GM18870 (cell line): ENCODE measurements around the gene BIRC7.

Experiments used
- ATAC-seq: cut with Tn5 transposase; IDR thresholded peaks from one replicate; pipeline ENCODE4 v1.9.1; 2021; ENCODE audit warnings: moderate library complexity; ENCODE audit not compliant: unreplicated experiment

Gene BIRC7

DNA sequence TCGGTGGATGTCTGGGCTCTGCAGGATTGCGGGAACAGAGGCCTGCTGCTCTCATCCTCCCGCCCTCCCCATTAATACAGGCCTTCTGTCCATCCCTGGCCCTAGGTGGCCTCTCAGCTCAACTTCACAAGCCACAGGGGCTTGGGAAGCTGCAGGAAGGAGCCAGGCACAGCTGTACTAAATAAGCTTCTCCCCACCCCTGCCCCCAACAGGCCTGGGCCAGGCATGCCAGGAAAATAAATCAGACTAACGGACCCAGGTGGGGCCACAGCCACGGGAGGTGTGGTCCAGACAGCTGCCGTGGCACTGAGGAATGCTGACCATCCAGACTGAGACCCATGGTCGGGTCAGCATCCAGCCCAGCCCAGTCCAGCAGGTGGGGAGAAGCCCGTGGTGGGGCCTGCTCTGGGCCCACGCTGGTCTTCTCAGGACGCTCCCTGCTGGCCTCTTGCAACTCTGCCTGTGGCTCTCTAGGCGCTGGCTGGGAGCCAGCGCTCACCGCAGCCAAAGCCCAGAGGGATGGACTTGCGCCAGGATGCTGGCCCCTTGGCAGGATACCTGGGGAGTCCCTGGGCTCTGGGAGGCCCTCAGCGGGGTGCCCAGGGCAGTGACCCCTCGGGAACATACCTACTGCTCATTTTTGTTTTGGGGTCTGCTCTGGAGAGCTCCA is 11.2 kb upstream of the BIRC7 start:
- ATAC-seq = no peak

GRCh38 chr20:63225082-63225454 is 10.6 kb upstream of the BIRC7 start:
- ATAC-seq = no peak

- no peak for ATAC-seq
Measured at GRCh38 chr20:63226042-63226943, 9.4 kb upstream of the BIRC7 start.

DNA sequence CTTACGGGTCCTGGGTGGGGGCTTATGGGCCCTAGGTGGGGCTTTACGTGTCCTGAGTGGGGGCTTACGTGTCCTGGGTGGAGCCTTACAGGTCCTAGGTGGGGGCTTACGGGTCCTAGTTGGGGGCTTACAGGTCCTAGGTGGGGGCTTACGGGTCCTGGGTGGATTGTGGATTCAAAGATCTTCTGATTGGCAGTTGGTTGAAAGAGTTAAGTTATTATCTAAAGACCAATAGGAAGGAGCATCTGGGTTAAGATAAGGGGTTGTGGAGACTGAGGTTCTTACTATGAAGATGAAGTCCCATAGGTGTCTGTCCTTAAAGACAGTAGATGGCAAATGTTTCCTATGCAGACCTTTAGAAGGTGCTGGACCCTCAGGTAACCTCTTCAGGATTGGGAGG is 8.4 kb upstream of the BIRC7 start:
- ATAC-seq = no peak

DNA sequence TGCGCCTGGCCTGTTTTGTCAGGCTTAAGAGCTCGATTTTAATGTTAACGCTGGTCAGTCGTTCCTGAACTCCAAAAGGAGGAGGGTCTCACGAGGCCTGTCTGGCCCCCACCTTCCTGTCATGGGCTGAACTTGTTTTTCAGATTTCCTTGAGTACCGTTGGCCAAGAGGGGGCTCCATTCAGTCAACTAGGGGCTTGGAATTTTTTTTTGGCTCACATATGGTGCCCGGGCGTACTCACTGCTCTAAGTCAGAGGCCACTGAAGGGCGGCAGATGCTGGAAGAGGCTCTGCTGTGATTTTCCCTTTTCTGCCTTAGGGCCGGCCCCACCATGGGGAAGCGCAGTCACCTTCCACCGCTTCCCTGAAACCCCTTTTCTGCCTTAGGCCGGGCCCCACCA is 6.9 kb upstream of the BIRC7 start:
- no peak for ATAC-seq

DNA sequence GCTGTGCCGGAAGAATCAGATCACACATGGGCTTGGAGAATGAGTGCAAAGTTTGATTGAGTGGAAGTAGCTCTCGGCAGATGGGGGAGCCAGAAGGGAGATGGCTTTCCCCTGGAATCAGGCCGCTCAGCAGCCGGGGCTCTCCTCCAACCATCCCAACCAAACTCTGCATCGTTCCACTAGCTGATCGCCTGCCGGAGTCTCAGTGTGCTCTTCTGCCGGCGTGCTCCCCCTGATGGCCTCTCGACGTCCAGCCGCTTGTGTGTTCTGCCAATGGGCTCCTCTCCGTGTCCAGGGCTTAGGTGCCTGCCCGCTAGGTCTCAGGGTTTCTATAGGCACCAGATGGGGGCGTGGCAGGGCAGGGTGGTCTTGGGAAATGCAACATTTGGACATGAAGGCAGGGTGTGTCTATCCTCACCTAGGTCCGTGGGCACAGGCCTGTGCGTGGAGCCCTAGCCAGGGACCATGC is 4.9 kb upstream of the BIRC7 start:
- no peak for ATAC-seq

GRCh38 chr20:63232235-63233060 is 3.3 kb upstream of the BIRC7 start:
- ATAC-seq = no peak

GRCh38 chr20:63233061-63233344 is 2.7 kb upstream of the BIRC7 start:
- ATAC-seq = no peak

DNA sequence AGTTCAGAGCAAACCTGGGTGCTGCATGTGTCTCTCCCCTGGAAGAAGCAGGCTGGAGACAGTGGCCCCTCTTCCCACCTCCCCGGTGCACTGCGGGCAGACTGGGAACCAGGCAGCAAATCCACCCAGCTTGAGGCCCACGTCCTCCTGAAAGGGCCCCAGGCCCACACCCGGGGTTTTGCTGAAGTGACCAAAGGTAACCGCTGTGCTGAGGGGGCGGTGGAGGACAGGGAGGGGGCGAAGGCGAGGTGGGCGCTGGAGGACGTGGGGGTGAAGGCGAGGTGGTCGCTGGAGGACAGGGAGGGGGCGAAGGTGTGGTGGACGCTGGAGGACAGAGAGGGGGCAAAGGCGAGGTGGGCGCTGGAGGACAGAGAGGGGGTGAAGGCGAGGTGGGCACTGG is 1.8 kb upstream of the BIRC7 start:
- ATAC-seq = no peak

DNA sequence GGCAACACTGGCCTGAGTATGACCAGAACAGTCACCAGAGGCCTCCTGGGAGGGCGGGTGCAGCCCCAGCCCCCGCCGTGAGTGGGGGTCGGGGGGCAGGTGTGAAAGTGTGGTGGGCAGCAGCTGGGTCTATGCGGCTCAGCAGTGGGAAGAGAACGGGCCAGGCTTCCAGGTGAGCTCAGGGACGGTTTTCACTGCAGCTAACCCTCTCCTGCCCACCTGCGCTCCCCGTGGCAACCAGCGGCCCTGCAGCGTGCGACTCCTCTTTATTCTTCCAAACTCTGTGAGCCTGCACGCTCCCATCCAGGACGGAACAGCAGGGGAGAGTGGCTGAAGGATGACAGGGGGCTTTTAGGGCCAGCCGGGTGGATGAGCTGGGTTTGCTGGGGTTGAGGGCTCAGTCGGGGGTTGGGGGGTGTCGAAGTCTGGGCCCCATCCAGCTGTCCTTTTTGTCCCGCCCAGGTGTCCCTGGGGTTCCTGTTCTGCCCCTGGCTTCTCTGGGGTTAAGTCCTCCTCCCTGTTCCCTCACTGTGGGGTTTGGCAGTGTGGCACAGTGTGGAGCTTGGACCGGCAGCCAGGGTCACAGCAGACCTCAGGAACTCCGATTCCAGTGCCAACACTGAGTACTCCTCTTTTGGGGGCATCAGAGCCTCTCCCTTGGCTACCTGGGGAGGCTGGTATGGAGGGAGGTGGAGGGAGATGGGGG is 859 bp upstream of the BIRC7 start:
- ATAC-seq = no peak

DNA sequence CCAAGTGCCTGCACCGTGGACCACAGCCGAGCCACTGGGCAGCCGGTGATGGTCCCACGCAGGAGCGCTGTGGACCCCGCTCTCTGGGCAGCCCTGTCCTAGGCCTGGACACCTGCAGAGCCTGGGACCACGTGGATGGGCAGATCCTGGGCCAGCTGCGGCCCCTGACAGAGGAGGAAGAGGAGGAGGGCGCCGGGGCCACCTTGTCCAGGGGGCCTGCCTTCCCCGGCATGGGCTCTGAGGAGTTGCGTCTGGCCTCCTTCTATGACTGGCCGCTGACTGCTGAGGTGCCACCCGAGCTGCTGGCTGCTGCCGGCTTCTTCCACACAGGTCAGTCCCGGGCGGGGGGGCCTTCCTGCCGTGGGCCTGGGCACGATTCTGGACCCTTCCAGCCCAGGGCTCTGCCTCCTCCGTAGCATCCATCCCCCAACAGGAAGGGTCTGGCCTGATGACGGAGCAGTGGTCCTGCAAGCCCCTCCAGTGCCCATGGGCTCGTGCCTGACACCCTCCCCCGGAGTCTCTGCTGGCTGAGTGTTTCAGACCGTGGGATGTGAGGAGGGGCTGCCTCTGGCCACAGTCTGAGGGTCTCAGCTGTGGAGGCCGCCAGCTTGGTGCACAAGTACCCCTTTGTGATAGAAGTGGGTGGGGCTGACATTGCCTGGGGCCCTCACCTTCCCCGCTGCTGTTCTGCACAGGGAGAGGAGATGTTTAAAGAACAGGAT is 572 bp downstream of the BIRC7 start:
- no peak for ATAC-seq

GRCh38 chr20:63238031-63238430 is 2.3 kb downstream of the BIRC7 start:
- ATAC-seq = no peak

GRCh38 chr20:63238514-63239125 is 2.9 kb downstream of the BIRC7 start:
- no peak for ATAC-seq

GRCh38 chr20:63239431-63239830 is 3.7 kb downstream of the BIRC7 start:
- no peak for ATAC-seq

DNA sequence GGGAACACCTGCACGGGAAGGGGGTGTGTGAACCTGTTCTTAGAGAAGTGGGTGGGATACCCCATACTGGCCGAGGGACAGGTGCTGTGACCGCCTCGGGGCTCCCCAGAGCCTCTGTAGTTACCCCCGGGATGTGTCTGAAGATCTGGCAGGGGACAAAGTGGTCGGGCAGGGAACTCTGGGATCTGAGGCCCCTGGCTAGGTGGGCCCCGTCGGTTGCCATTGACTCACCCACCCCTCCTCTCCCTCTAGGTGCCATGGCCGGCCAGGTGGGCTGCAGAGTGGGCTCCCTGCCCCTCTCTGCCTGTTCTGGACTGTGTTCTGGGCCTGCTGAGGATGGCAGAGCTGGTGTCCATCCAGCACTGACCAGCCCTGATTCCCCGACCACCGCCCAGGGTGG is 4.3 kb downstream of the BIRC7 start:
- ATAC-seq = no peak

DNA sequence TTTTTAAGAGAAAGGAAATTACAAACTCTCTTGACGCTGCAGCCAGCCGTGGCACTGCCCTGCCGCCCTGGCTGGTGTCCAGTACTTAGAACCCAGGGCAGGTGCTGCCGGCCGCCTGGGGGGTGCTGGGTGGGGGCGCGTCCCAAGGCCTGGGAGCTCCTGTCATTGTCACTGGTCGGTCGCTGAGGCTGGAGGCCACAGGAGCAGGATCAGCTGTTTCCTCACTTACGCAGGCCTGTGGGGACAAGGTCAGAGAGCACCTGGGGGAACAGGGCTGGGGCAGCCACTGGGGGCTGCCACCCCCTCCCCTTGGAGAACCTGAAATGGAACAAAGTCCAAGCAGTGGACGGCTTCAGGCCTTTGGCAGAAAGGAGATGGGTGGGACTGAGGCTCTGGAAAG is 5.6 kb downstream of the BIRC7 start:
- no peak for ATAC-seq

DNA sequence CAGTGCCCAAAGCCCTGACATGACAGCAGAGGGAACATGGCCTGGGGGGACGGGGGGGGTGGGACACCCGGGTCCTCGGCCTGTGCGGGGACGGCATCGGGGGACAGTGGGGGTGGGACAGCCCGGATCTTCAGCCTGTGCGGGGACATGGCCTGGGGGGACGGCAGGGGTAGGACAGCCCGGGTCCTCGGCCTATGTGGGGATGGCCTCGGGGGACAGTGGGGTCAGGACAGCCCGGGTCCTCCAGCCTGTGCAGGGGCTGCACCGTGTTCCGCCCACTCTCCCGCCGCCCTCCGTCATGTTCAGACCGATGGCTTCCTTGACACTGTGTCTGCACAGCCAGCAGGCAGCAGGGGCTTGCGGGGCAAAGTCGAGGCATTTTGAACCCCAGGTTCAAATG is 7.0 kb downstream of the BIRC7 start:
- ATAC-seq = no peak

DNA sequence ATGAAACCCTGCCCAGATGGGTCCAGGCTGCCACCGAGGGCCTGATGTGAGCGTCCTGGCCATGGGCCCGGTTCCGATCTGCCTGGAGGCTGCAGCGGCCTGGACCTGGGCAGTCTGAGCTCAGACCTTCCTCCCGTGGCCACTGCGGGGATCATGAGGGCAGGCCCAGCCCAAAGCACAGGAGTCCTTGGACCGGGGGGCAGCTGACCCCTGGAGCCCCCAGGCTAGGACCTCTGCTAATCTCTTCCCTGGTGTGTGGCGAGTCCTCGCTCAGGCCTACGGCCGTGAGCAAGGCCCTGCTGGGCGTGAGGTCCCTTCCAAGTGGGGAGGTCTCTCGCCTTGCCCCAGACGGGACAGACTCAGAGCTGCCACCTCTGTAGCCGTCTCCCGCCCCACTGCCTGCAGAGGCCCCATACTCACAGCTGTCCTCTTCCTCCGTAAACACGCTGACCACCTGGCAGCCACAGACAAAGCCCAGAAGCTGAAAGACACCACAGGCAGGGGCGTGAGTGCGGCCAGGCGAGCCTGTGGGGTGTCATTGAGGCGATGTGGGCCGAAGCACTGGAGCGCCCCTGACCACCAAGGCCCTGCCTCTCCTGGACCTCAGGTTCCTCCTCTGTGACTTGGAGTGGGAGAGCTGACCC is 8.0 kb downstream of the BIRC7 start:
- ATAC-seq = no peak

DNA sequence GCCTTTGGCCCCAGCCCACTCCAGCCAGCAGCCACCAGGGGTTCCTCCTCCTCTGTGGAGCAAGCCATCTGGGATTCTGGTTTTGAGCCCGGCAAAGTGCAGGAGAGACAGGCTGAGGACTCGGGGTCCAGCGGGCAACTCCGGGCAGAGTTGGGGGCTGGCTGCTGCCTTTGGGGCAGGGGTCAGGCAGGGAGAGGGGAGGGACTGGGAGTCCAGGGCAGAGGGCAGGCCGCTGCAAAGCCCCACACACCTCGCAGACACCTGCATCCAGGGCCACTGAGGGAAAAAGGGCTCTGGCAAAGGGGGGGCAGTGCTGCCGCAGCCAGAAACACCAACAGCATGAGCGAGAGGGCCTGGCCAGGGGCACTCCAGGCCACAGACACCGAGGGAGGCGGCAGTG is 8.8 kb downstream of the BIRC7 start:
- no peak for ATAC-seq
